GM12892 (cell line): ENCODE measurements around the gene USP13.

ENCODE experiments used
- POLR2A ChIP-seq: IDR thresholded peaks from 2 replicates; pipeline ENCODE4 v1.6.1; 2011; ENCODE audit warnings: low read depth, low read length, control low read depth
- POLR2AphosphoS5 ChIP-seq: IDR thresholded peaks from 2 replicates; pipeline ENCODE4 v1.6.1; 2011; ENCODE audit warnings: low read depth, low read length, control low read depth
- TAF1 ChIP-seq: IDR thresholded peaks from 2 replicates; pipeline ENCODE4 v1.6.1; 2011; ENCODE audit warnings: low read depth, mild to moderate bottlenecking, control low read depth, low read length, borderline replicate concordance

GRCh38 chr3:179624451-179624850, 28.4 kb upstream of the USP13 start:
- TF ChIP-seq POLR2AphosphoS5 (no peak), POLR2A (no peak), TAF1 (no peak)
